ENCODE data around the gene ADGRL3.

DNA sequence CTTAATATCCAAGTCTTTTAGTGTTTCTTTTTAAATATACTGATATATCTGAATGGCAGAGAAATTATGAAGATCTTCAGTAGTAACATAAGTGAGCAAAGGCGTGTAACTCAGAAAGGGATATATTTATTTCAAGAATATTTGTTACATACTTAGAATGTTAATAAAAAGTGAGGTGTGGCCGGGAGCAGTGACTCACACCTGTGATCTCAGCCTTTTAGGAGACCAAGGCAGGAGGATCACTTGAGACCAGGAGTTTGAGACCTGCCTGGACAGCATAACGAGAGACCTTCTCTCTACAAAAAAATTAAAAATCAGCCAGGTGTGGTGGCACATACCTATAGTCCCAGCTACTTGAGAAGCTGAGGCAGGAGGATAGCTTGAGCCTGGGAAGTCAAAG lies 651.0 kb downstream of the ADGRL3 start:
- TF ChIP-seq EP300 (IDR thresholded peaks at IDR 0.05) (no peak), CTCF (IDR thresholded peaks at IDR 0.05) (no peak), POLR2A (IDR thresholded peaks at IDR 0.05) (no peak)

Measured in suprapubic skin (tissue), 3 donors.